DMS53 treated with DMSO at 0.1 percent for 48 hours (cell line): ENCODE measurements around the gene AFF4.
"Not testable (repeated sequence)": the region's sequence is repeated elsewhere in the genome, so short reads cannot be mapped to it uniquely, and the experiment has no call there.

Source experiments
- DNase-seq: peaks from one replicate; lab custom pipeline; 2025; ENCODE audit not compliant: unreplicated experiment; lab: John Stamatoyannopoulos, UW

The AFF4 gene

GRCh38 chr5:132963171-132964104 lies at the start of gene AFF4:
TSS of gene AFF4 (minus strand) at chr5:132963634. CDS start at chr5:132937189, 26,445 bp downstream.
- DNase-seq: peak; percentile 89

- DNase-seq: not testable (repeated sequence)
Observed at GRCh38 chr5:133008455-133008854, 45.0 kb upstream of the AFF4 start.

DNA sequence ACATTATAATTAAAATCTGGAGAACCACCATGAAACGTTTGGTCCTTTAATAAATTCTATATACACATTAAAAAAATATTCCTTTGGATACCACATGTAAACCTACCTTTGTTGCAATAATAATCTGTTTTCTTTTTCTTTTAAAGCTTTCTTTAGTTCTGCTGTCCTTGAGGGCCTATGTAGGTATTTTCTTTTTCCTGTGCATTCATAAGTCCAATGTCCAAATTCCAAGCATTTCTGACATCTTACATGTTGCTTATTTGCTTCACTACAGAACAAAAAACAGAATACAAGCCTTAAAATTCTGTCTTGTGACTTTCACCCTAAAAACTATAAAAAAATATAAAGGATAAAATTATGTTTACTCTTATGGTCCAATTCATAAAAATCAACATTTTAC lies 43.2 kb upstream of the AFF4 start:
- no peak for DNase-seq

- no peak for DNase-seq
Observed at GRCh38 chr5:132999246-132999645, 35.8 kb upstream of the AFF4 start.

- no peak for DNase-seq
Observed at GRCh38 chr5:132998556-132998955, 35.1 kb upstream of the AFF4 start.

DNA sequence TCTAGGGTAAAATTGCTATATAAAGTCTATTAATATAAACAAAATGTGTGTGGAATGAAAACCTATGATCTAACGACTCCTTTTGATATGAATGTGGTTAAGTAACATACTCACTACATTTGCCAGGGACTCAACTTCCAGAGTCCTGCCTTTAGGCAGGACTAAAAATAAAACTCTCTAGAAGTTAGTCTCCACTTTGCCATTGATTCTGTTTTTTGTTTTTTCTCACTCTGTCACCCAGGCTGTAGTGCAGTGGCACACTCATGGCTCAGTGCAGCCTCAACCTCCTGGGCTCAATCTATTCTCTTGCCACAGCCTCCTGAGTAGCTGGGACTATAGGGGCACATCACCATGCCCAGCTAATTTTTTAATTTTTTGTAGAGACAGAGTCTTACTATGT lies 32.9 kb upstream of the AFF4 start:
- no peak for DNase-seq

DNA sequence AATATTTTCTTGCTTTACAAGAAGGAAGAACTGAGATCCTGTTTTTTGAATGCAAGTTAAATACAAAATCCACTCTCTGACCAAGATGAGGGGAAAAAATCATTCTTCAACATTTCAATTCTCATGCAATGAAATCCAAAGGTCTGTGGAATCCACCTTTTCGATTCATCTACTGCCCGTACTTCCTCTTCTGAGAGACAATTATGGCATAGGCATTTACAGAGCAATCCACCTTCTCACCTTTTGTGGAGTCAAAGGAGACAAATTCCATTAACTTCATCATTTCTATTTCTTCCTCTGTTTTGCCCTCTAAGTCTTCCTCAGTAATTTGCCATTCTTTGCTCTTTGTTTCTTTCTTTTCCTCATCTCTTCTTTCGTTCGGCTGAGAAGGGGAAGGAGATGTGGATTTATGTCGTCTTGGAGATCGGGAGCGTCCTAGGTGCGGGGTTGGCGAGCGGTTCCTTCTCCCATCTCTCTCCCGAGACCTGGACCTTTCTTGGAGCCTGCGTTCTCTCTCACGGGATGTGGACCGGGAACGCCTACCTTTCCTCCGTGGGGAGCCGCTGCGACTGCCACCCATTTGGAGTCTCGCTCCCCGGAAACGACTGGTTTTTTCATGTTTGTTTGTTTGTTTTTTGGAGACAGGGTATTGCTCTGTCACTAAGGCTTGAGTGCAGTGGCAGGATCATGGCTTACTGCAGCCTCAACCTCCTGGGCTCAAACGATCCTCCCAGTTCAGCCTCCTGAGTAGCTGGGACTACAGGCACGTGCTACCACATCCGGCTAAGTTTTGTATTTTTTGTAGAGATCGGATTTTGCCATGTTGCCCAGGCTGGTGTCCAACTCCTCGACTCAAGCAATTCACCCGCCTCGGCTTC lies 24.3 kb upstream of the AFF4 start:
- no peak for DNase-seq

- DNase-seq: not testable (repeated sequence)
Observed at GRCh38 chr5:132982971-132983370, 19.5 kb upstream of the AFF4 start.

DNA sequence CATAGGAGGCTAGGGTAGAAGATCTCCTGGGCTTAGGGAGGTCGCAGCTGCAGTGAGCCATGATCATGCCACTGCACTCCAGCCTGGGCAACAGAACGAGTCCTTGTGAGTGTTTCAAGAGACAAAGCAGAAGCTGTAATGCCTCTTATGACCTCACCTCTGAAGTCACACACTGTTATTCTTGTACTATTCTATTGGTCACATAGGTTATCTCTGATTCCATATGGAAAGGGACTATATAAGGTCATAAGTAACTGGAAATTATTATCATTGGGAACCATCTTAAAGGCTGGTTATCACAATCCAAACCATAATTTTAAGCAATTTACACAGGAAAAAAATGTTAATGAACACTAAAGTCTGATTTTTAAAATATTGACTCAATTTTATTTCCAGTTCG lies 17.9 kb upstream of the AFF4 start:
- DNase-seq: no peak

- no peak for DNase-seq
Observed at GRCh38 chr5:132979976-132980375, 16.5 kb upstream of the AFF4 start.

DNA sequence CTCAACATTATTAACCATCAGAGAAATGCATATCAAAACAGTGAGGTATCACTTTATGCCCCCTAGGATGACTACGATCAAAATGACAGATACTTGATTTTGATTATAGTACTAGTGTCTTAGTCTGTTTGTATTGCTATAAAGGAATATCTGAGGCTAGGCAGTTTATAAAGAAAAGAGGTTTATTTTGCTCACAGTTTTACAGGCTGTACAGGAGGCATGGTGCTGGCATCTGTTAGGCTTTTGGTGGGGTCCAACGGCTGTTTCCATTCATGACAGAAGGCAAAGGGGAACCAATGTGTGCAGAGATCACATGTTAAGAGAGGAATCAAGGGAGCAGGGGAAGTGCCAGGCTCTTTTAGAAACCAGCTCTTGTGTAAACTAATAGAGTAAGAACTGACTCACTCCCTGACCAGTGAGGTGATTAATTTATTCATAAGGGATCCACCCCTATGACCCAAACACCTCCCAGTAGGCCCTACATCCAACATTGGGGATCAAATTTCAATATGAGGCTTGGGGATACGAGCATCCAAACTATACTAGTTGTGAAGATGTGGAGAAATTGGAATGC lies 16.0 kb upstream of the AFF4 start:
- DNase-seq: peak; percentile 39

GRCh38 chr5:132976852-132977251 lies 13.4 kb upstream of the AFF4 start:
- DNase-seq: no peak

- not testable (repeated sequence) for DNase-seq
Observed at GRCh38 chr5:132972436-132972828, 9.0 kb upstream of the AFF4 start.

DNA sequence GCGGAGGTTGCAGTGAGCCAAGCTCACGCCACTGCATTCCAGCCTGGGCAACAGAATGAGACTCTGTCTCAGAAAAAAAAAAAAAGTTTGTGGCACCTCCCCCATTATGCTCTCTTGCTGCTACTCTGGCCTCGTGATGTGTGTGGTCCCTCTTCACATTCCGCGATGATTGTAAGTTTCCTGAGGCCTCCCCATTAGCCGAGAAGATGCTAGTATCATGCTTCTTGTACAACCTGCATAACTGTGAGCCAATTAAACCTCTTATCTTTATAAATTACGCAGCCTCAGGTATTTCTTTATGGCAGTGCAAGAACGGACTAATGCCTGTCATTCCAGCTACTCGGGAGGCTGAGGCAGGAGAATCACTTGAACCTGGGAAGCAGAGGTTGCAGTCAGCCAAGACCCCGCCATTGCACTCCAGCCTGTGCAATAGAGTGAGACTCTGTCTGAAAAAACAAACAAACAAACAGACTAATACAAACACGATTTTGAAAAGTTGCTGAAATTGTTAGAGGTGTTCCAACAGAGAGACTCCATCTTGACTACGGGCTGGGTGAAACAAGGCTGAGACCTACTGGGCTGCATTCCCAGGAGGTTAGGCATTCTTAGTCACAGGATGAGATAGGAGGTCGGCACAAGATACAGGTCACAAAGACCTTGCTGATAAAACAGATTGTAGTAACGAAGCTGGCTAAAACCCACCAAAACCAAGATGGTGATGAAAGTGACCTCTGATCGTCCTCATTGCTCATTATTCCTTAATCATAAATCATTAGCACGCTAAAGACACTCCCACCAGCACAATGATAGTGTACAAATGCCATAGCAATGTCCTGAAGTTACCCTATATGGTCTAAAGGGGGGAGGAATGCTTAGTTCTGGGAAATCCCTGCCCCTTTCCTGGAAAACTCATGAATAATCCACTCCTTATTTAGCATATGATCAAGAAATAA lies 8.3 kb upstream of the AFF4 start:
- no peak for DNase-seq

DNA sequence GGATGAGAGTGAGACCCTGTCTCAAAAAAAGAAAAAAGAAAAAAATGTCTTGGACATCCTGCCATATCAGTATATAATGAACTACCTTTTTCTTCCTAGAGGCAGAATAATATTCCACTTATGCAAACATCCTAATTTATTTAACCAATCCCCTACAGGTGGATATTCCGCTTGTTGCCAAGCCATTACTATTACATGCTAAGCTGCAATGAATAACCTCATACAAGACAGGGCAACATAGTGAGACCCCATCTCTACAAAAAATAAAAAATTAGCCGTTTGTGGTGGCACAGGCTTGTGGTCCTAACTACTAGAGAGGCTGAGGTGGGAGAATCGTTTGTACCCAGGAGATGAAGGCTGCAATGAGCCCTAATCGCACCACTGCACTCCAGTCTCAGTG lies 1.7 kb upstream of the AFF4 start:
- DNase-seq: no peak

GRCh38 chr5:132962429-132963021 lies 909 bp downstream of the AFF4 start:
- DNase-seq: peak; percentile 59

GRCh38 chr5:132961887-132962286 lies 1.5 kb downstream of the AFF4 start:
- no peak for DNase-seq

DNA sequence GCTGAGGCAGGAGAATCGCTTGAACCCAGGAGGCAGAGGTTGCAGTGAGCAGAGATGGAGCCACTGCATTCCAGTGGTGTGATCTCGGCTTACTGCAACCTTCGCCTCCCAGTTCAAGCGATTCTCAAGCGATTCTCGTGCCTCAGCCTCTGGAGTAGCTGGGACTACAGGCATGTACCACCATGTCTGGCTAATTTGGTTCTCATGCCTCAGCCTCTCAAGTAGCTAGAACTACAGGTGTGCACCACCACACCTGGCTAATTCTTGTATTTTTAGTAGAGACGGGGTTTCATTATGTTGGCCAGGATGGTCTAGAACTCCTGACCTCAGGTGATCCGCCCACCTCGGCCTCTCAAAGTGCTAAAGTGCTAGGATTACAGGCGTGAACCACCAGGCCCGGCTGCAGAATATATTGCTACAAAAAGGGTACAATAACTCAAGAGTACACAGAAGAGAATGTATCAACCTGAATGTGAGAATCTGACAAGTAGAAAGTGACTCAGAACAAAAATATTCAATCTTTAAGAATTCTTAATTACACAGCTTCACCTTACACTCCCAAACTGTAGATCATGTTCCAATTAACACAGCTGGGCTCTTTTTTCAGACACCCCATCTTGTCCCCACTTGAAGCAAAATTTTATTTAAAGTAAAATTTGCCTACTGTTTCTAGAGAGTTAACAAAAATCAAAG lies 2.2 kb downstream of the AFF4 start:
- not testable (repeated sequence) for DNase-seq

GRCh38 chr5:132956166-132956799 lies 7.2 kb downstream of the AFF4 start:
- DNase-seq: not testable (repeated sequence)
